GM10248 (cell line): ENCODE measurements around the gene MVD.

Experiments used
- CTCF ChIA-PET: fragments of 300-600 bp; sonication (Branson Sonifier 250); formaldehyde crosslinking; extraction: SDS; loops from one replicate; lab custom pipeline; 2021; ENCODE audit warnings: antibody characterized with exemption; lab: Yijun Ruan, JAX
- POLR2A ChIA-PET: fragments of 350-650 bp; sonication (Branson Sonifier 250); formaldehyde crosslinking; extraction: SDS; loops from one replicate; lab custom pipeline; 2020; ENCODE audit warnings: antibody characterized with exemption; lab: Yijun Ruan, JAX
- DNase-seq: peaks from one replicate; pipeline ENCODE4 v3.0.0; 2012; ENCODE audit errors: extremely low spot score
- TF ChIP-seq, protein P1 (sequence below): IDR thresholded peaks from 2 replicates; pipeline ENCODE4 v1.5.1; 2012; ENCODE audit warnings: mild to moderate bottlenecking, low read depth; ENCODE audit errors: extremely low read depth, missing control alignments, control extremely low read depth

Gene MVD

DNA sequence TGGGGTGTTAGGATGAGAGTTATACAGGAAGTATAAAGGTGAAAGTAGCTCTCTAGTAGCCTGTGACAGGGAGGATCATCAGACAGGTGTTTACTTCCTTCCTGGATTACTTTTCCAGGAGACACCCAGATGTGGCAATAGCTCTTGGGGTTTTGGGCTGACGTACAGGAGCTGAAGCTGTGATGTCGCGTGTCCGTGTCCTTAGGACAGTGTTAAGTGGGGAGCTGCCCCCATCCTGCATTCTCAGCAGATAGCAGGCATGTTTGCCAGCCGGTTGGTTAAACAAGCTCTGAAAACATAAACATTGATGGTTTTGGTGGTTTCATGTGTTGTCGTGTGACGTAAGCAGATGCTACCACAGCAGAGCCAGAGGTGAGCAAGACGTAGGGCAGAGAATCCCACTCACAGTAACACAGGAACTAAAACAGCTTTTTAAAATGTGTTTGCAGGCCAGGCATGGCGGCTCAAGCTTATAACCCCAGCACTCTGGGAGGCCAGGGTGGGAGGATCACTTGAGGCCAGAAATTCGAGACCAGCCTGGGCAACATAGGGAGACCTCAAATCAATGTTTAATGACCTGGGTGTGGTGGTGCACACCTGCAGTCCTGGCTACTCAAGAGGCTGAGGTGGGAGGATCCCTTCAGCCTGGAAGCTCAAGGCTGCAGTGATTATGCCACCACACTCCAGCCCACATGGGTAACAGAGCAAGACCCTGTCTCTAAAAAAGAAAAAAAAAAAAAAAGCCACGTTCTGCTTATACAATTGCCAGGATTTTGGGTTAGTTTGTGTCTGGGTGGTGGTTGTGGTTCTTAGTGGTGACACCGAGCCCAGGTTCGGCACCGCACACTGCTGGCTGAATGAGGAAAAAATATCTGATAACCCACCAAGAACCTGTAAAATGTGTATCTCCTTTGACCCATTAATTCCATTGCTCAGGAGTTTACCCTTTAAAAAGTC is 42.8 kb downstream of the MVD start:
- no peak for DNase-seq
- TF ChIP-seq, protein P1, sequence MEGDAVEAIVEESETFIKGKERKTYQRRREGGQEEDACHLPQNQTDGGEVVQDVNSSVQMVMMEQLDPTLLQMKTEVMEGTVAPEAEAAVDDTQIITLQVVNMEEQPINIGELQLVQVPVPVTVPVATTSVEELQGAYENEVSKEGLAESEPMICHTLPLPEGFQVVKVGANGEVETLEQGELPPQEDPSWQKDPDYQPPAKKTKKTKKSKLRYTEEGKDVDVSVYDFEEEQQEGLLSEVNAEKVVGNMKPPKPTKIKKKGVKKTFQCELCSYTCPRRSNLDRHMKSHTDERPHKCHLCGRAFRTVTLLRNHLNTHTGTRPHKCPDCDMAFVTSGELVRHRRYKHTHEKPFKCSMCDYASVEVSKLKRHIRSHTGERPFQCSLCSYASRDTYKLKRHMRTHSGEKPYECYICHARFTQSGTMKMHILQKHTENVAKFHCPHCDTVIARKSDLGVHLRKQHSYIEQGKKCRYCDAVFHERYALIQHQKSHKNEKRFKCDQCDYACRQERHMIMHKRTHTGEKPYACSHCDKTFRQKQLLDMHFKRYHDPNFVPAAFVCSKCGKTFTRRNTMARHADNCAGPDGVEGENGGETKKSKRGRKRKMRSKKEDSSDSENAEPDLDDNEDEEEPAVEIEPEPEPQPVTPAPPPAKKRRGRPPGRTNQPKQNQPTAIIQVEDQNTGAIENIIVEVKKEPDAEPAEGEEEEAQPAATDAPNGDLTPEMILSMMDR = no peak
- ChIA-PET POLR2A (interaction anchor here (0.6 kb wide), 1 partner anchor 27 kb away, joined by 4 read pairs; no protein-coding TSS in a partner anchor), CTCF (interaction anchor here (0.7 to 1.6 kb wide), 4 partner anchors 9 to 38 kb away, joined by 3 to 7 read pairs (median 4); no protein-coding TSS in a partner anchor)

DNA sequence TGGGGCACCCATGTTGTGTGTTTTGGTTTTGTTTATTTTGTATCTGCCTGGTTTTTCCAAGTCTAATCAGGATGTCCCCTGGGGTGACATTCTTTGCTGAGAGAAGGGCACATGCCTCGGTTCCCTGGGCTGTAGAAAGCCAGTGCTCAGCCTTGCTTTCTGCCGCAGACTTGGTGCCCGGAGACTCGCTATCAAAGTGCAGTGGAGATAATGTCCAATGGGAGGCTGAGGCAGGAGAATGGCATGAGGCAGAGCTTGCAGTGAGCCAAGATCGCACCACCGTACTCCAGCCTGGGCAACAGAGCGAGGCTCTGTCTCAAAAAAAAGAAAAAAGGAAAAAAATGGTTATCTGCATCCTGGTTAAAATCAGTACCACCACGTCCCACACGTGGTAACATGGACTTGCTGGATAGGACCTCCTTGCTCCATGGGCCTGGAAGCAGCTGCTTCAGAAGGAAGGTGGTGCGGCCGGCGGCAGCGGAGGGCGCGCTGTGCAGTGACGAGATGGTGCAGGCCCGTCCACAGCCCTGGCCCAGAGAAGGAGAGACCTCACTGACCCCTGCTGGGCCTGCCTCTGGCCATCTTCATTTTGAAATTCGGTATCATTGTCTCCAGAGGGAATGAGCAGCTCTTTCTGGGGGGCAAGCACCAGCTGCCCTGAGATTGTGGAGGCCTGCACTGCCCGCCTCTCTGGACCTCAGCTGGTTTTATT is 43.8 kb downstream of the MVD start:
- no peak for DNase-seq
- ChIA-PET CTCF (interaction anchor here (0.8 to 1.6 kb wide), 3 partner anchors 10 to 15 kb away, joined by 3 to 7 read pairs (median 4); no protein-coding TSS in a partner anchor), POLR2A (no interaction called here)
- TF ChIP-seq, protein P1 = no peak

DNA sequence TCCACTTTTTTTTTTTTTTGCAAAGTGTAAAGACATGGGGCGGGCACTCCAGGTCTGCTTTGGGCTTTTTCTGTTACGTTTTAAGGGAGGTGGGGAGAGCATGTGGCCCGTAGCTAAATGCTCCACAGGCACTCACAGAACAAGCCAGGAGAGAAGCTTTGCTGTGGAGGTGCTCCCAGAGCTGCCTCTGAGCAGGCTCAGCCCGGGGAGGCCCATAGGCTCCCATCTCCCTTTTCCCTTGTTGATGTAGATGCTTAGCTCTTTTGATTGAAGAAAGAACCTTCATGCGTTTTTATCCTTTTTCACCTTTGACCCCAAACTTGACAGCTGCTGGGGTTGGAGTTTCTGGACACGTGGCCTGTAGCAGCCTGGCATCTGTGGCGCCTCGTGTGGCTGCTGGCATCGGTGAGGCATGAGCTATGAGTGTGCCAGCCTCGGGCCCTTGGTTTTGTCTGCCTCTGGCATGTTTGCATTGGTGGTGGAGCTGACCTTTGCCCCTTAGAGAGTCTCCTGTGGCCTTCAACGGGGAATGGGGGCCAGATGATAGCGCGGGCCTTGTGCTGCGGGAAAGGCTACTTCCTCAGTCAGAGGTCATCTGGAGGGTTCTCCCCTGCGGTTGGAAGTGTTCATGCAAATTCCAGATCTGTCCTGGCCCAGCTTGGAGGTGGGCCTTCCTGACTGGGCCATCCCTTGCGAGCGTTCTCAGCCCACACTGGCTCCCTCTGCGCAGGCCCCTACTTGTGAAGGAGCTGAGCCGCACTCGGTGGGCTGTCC is 44.5 kb downstream of the MVD start:
- ChIA-PET POLR2A (no interaction called here), CTCF (interaction anchor here (1.2 to 1.5 kb wide), 2 partner anchors 11 to 15 kb away, joined by 3 to 4 read pairs; no protein-coding TSS in a partner anchor)
- TF ChIP-seq, protein P1 = no peak
- no peak for DNase-seq

DNA sequence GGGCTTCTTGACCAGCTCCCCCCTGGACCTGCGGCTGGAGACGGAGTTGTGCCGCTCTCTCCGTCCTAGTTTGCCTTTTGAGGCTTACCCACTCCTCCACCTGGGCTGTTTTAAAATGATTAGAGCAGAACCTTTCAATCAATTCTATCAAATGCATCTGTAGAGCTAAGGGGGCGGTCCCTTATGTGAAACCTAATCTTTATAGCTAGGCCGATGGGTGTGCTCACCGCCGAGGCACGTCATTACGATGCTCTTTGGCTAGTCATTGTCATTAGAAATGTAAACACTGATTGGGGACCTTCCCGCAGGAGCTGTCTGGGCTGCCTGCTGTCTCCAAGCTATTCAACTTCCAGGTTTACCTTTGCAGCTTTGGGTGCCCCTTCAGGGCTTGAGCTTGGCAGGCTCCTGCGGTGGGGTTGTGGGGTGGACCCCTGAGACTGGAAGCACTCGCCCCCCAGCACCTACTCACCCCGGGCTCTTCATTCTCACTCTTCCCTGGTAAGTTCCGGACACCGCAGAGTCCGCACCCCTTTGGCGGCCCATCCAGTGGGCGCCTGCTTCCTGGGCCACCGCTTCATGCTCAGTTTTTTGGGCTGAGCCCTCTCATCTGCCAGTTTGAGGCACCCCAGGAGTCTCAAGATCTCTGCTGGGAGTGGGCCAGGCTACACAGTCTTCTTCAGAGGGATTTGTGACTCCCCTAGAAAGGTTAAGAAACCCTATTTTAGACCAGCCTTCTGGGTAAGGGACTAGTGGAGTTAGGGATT is 45.4 kb downstream of the MVD start:
- POLR2A ChIA-PET = no interaction called here
- CTCF ChIA-PET = interaction anchor here (0.8 to 1.5 kb wide), 5 partner anchors 8 to 27 kb away, joined by 3 to 4 read pairs (median 3); no protein-coding TSS in a partner anchor

DNA sequence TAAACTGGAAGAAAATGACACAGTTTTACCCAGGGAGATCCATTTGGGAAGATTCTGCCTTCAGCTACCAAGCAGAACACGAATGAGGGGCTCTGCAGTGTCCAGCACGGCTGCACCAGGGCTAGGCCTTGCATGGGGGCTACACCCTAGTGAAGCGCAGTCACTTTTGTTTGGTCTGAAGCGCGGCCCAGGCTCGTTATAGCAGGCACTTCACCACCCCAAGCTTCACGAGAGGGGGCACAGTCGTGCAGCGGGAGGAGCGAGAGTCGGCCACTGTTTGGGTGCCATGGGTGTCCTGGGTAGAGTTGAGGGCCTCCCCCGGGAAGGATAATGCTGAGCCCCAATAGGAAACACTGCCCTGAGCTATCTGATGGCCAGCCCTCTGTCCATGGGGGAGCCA is 46.2 kb downstream of the MVD start:
- ChIA-PET CTCF (interaction anchor here (1.1 to 1.5 kb wide), 4 partner anchors 8 to 27 kb away, joined by 3 to 4 read pairs (median 4); no protein-coding TSS in a partner anchor), POLR2A (no interaction called here)
- DNase-seq = no peak
- TF ChIP-seq, protein P1 = no peak

More for the DNA sequence above, 45.4 kb downstream of the MVD start:
- TF ChIP-seq, protein P1 = no peak
- DNase-seq = no peak
